Measurements from ENCODE around the gene NNMT. TPM values are rescaled to one million over a fixed set of nuclear protein-coding genes. Genes with fewer than 3 reads are reported as not detected.

The NNMT gene
- total RNA-seq, 1 donor from 2014 or later: 79.5 TPM

GRCh38 chr11:114280696-114281095, 15.5 kb upstream of the NNMT start:
- DNase-seq (ENCODE audit: extremely low spot score, unreplicated experiment): peak; percentile 84
- no peaks in the 10 kb centered on the region for H3K9me3 Mint-ChIP-seq (ENCODE audit: unreplicated experiment)
- H3K36me3 Mint-ChIP-seq (ENCODE audit: unreplicated experiment): no peaks in the 10 kb centered on the region
- H3K27me3 Mint-ChIP-seq (ENCODE audit: unreplicated experiment): peaks cover 24% of the 10 kb centered on the region
- TF ChIP-seq CTCF (IDR thresholded peaks at IDR 0.05): peak; percentile 76
- peaks cover 13% of the 10 kb centered on the region for H3K4me1 Mint-ChIP-seq (ENCODE audit: unreplicated experiment)
- H3K4me3 Mint-ChIP-seq (ENCODE audit: unreplicated experiment): no peak overlapping the region
- no peak overlapping the region for H3K27ac Mint-ChIP-seq (ENCODE audit: unreplicated experiment)

GRCh38 chr11:114281388-114281956, 14.7 kb upstream of the NNMT start:
- no peaks in the 10 kb centered on the region for H3K9me3 Mint-ChIP-seq (ENCODE audit: unreplicated experiment)
- no peak overlapping the region for H3K4me3 Mint-ChIP-seq (ENCODE audit: unreplicated experiment)
- no peak for TF ChIP-seq CTCF (IDR thresholded peaks at IDR 0.05)
- no peaks in the 10 kb centered on the region for H3K36me3 Mint-ChIP-seq (ENCODE audit: unreplicated experiment)
- H3K27ac Mint-ChIP-seq (ENCODE audit: unreplicated experiment): no peak overlapping the region
- peaks cover 16% of the 10 kb centered on the region for H3K4me1 Mint-ChIP-seq (ENCODE audit: unreplicated experiment)
- DNase-seq (ENCODE audit: extremely low spot score, unreplicated experiment): no peak
- peaks cover 20% of the 10 kb centered on the region for H3K27me3 Mint-ChIP-seq (ENCODE audit: unreplicated experiment)

GRCh38 chr11:114282488-114282887, 13.7 kb upstream of the NNMT start:
- Mint-ChIP-seq H3K36me3 (ENCODE audit: unreplicated experiment) (no peaks in the 10 kb centered on the region), H3K27ac (ENCODE audit: unreplicated experiment) (no peak overlapping the region), H3K4me1 (ENCODE audit: unreplicated experiment) (peaks cover 16% of the 10 kb centered on the region), H3K9me3 (ENCODE audit: unreplicated experiment) (no peaks in the 10 kb centered on the region), H3K27me3 (ENCODE audit: unreplicated experiment) (peaks cover 16% of the 10 kb centered on the region), H3K4me3 (ENCODE audit: unreplicated experiment) (no peak overlapping the region)
- TF ChIP-seq CTCF (IDR thresholded peaks at IDR 0.05): no peak
- DNase-seq (ENCODE audit: extremely low spot score, unreplicated experiment): peak; percentile 32

- DNase-seq (ENCODE audit: extremely low spot score, unreplicated experiment): no peak
- no peak overlapping the region for H3K4me3 Mint-ChIP-seq (ENCODE audit: unreplicated experiment)
- no peaks in the 10 kb centered on the region for H3K36me3 Mint-ChIP-seq (ENCODE audit: unreplicated experiment)
- H3K9me3 Mint-ChIP-seq (ENCODE audit: unreplicated experiment): no peaks in the 10 kb centered on the region
- peaks cover 16% of the 10 kb centered on the region for H3K4me1 Mint-ChIP-seq (ENCODE audit: unreplicated experiment)
- H3K27ac Mint-ChIP-seq (ENCODE audit: unreplicated experiment): no peak overlapping the region
- peaks cover 17% of the 10 kb centered on the region for H3K27me3 Mint-ChIP-seq (ENCODE audit: unreplicated experiment)
- TF ChIP-seq CTCF (IDR thresholded peaks at IDR 0.05): no peak
Measured at GRCh38 chr11:114283422-114283821, 12.8 kb upstream of the NNMT start.

GRCh38 chr11:114284021-114284420, 12.2 kb upstream of the NNMT start:
- peaks cover 16% of the 10 kb centered on the region for H3K4me1 Mint-ChIP-seq (ENCODE audit: unreplicated experiment)
- peaks cover 12% of the 10 kb centered on the region for H3K27me3 Mint-ChIP-seq (ENCODE audit: unreplicated experiment)
- no peaks in the 10 kb centered on the region for H3K9me3 Mint-ChIP-seq (ENCODE audit: unreplicated experiment)
- no peaks in the 10 kb centered on the region for H3K36me3 Mint-ChIP-seq (ENCODE audit: unreplicated experiment)
- DNase-seq (ENCODE audit: extremely low spot score, unreplicated experiment): peak; percentile 48
- no peak for TF ChIP-seq CTCF (IDR thresholded peaks at IDR 0.05)
- H3K4me3 Mint-ChIP-seq (ENCODE audit: unreplicated experiment): no peak overlapping the region
- no peak overlapping the region for H3K27ac Mint-ChIP-seq (ENCODE audit: unreplicated experiment)
